DOHH2 (cell line): ENCODE data around the gene LIMS1.

Experiments
- H3F3A ChIP-seq: fragments of 200-600 bp; sonication (generic), shearing (Covaris generic); 2 replicates; pipeline ENCODE4 v1.6.0; 2016; ENCODE audit warnings: antibody characterized with exemption, mild to moderate bottlenecking; ENCODE audit not compliant: control insufficient read depth, insufficient read depth
- H3K27ac ChIP-seq: fragments of 200-600 bp; sonication (generic); 2 replicates; pipeline ENCODE4 v1.5.1; 2014; ENCODE audit warnings: low read depth, mild to moderate bottlenecking, low read length, moderate library complexity
- H3K27me3 ChIP-seq: fragments of 200-600 bp; sonication (generic); 2 replicates; pipeline ENCODE4 v1.6.1; 2014; ENCODE audit warnings: mild to moderate bottlenecking, low read length, mixed read lengths; ENCODE audit not compliant: control insufficient read depth
- H3K36me3 ChIP-seq: fragments of 200-600 bp; sonication (generic); 2 replicates; pipeline ENCODE4 v1.6.1; 2014; ENCODE audit warnings: mild to moderate bottlenecking, low read length, moderate library complexity, mixed read lengths; ENCODE audit not compliant: control insufficient read depth
- H3K4me1 ChIP-seq: fragments of 200-600 bp; sonication (generic); 2 replicates; pipeline ENCODE4 v1.6.1; 2014; ENCODE audit warnings: mild to moderate bottlenecking, low read length, mixed read lengths; ENCODE audit not compliant: control insufficient read depth
- H3K4me2 ChIP-seq: fragments of 200-600 bp; sonication (generic); 2 replicates; pipeline ENCODE4 v1.6.0; 2014; ENCODE audit warnings: mild to moderate bottlenecking, low read length, moderate library complexity
- H3K4me3 ChIP-seq: fragments of 200-600 bp; sonication (generic); 2 replicates; pipeline ENCODE4 v1.5.1; 2014; ENCODE audit warnings: mild to moderate bottlenecking, low read length, mixed read lengths
- H3K79me2 ChIP-seq: fragments of 200-600 bp; sonication (generic); 2 replicates; pipeline ENCODE4 v1.6.1; 2014; ENCODE audit warnings: mild to moderate bottlenecking, low read length, mixed read lengths; ENCODE audit not compliant: control insufficient read depth
- H3K9me2 ChIP-seq: fragments of 200-600 bp; sonication (generic); replicated peaks from 2 replicates; pipeline ENCODE4 v1.6.1; 2014; ENCODE audit warnings: mild to moderate bottlenecking, low read length, mixed read lengths; ENCODE audit not compliant: control insufficient read depth
- H3K9me3 ChIP-seq: fragments of 200-600 bp; sonication (generic); 2 replicates; pipeline ENCODE4 v1.6.1; 2014; ENCODE audit warnings: antibody characterized with exemption, low read length, mixed read lengths; ENCODE audit not compliant: control insufficient read depth, insufficient read depth
- H4K20me1 ChIP-seq: fragments of 200-600 bp; sonication (generic); 2 replicates; pipeline ENCODE4 v1.6.0; 2014; ENCODE audit warnings: low read depth, mild to moderate bottlenecking, antibody characterized with exemption, low read length, moderate library complexity; ENCODE audit not compliant: control insufficient read depth, insufficient read depth
- CTCF ChIP-seq: fragments of 200-600 bp; sonication (generic); IDR thresholded peaks from one replicate; pipeline ENCODE4 v1.5.1; 2014; ENCODE audit warnings: antibody characterized with exemption, mild to moderate bottlenecking, low read depth, low read length; ENCODE audit not compliant: poor library complexity, severe bottlenecking
- EZH2phosphoT487 ChIP-seq: fragments of 200-600 bp; sonication (generic); IDR thresholded peaks from 2 replicates; pipeline ENCODE4 v1.6.1; 2017; ENCODE audit warnings: borderline replicate concordance, mild to moderate bottlenecking, antibody characterized with exemption, low read length, moderate library complexity, mixed read lengths

The LIMS1 gene

GRCh38 chr2:108614659-108615058, 80.4 kb downstream of the LIMS1 start:
- H3K79me2 ChIP-seq = peaks cover 87% of the 10 kb centered on the region
- no peaks in the 10 kb centered on the region for H3K9me2 ChIP-seq
- peaks cover 98% of the 10 kb centered on the region for H3K4me1 ChIP-seq
- TF ChIP-seq CTCF (no peak), EZH2phosphoT487 (no peak)
- H3K4me2 ChIP-seq = no peak overlapping the region
- H3K4me3 ChIP-seq = no peak overlapping the region
- no peaks in the 10 kb centered on the region for H3K36me3 ChIP-seq
- peaks cover 7% of the 10 kb centered on the region for H3F3A ChIP-seq
- no peaks in the 10 kb centered on the region for H3K27me3 ChIP-seq
- H3K27ac ChIP-seq = no peak overlapping the region
- no peaks in the 10 kb centered on the region for H4K20me1 ChIP-seq
- no peaks in the 10 kb centered on the region for H3K9me3 ChIP-seq

DNA sequence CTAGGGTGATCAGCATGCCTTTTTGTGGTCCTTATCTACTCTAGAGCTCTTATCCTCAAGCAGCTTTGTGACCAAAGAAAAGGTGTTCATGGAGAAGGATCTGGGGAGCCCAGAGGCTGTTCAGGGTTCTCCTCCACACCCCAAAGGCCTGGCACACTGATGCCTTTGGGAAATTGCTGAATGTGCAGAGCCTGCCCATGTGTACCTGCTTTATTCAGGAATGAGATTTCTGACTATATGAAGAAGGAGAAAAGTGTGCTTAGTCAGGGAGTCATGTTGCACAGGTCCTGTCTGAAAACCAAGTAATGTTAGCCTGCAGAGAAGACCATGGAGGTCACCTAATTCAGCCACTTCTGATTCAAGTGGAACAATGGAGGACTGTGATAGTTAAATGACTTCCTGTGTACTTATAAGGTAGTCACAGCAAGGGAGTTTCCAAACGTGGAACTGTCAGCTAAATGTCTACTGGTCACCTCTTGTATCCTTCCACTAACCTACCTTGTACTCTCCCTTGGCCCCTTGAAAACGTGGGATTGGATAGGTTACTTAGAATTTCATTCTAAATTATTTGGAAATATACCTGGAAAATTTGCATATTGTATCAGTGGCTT, 81.3 kb downstream of the LIMS1 start:
- TF ChIP-seq EZH2phosphoT487 = no peak
- no peak for TF ChIP-seq CTCF
- no peaks in the 10 kb centered on the region for H3K27me3 ChIP-seq
- no peaks in the 10 kb centered on the region for H3K9me2 ChIP-seq
- H3K36me3 ChIP-seq = no peaks in the 10 kb centered on the region
- peaks cover 17% of the 10 kb centered on the region for H3F3A ChIP-seq
- H3K4me3 ChIP-seq = peak overlapping the region; percentile 43
- H3K27ac ChIP-seq = peak overlapping the region; percentile 7; the same call in 1 of the 2 replicates
- no peaks in the 10 kb centered on the region for H3K9me3 ChIP-seq
- peaks cover 98% of the 10 kb centered on the region for H3K4me1 ChIP-seq
- H3K4me2 ChIP-seq = peak overlapping the region; percentile 67
- no peaks in the 10 kb centered on the region for H4K20me1 ChIP-seq
- peaks cover 89% of the 10 kb centered on the region for H3K79me2 ChIP-seq

- H3K4me1 ChIP-seq = peaks cover 98% of the 10 kb centered on the region
These were observed 82.0 kb downstream of the LIMS1 start for GRCh38 chr2:108616318-108616717.

More at GRCh38 chr2:108616318-108616717, 82.0 kb downstream of the LIMS1 start:
- H3K4me2 ChIP-seq = peak overlapping the region; percentile 67
- H3K4me3 ChIP-seq = no peak overlapping the region
- H3K9me2 ChIP-seq = no peaks in the 10 kb centered on the region
- H4K20me1 ChIP-seq = no peaks in the 10 kb centered on the region
- no peak overlapping the region for H3K27ac ChIP-seq
- H3K27me3 ChIP-seq = no peaks in the 10 kb centered on the region
- H3K9me3 ChIP-seq = no peaks in the 10 kb centered on the region
- H3K79me2 ChIP-seq = peaks cover 88% of the 10 kb centered on the region
- H3F3A ChIP-seq = peaks cover 21% of the 10 kb centered on the region
- H3K36me3 ChIP-seq = no peaks in the 10 kb centered on the region
- TF ChIP-seq CTCF (no peak), EZH2phosphoT487 (no peak)
